Fibroblast of lung (primary cell): ENCODE measurements around the gene FNDC7. TPM values are rescaled to one million over a fixed set of nuclear protein-coding genes. Genes with fewer than 3 reads are reported as not detected.
"Not testable (repeated sequence)": the region's sequence is repeated elsewhere in the genome, so short reads cannot be mapped to it uniquely, and the experiment has no call there.

ENCODE experiments used
- DNase-seq, 2 donors: peaks; one replicate each; pipeline versions ENCODE4 v3.0.0 to v3.0.0-alpha.2; 2010; ENCODE audit warnings: low read depth in 2 of 2
- H2AFZ ChIP-seq: 2 replicates; pipeline ENCODE4 v1.5.1; 2012; ENCODE audit warnings: low read length, control low read depth, inconsistent platforms
- H3K27ac ChIP-seq: 2 replicates; pipeline ENCODE4 v1.5.1; 2011; ENCODE audit warnings: low read length, control low read depth; ENCODE audit not compliant: insufficient read depth
- H3K27me3 ChIP-seq: 2 replicates; pipeline ENCODE4 v1.5.1; 2011; ENCODE audit warnings: mild to moderate bottlenecking, low read length; ENCODE audit not compliant: control insufficient read depth, insufficient read depth
- H3K36me3 ChIP-seq: 2 replicates; pipeline ENCODE4 v1.5.1; 2011; ENCODE audit warnings: low read length; ENCODE audit not compliant: control insufficient read depth, insufficient read depth
- H3K4me1 ChIP-seq: 2 replicates; pipeline ENCODE4 v1.5.1; 2011; ENCODE audit warnings: low read length; ENCODE audit not compliant: control insufficient read depth, insufficient read depth; ENCODE audit errors: extremely low read depth
- H3K4me2 ChIP-seq: 2 replicates; pipeline ENCODE4 v1.5.1; 2011; ENCODE audit warnings: low read length, control low read depth; ENCODE audit not compliant: insufficient read depth; ENCODE audit errors: extremely low read depth
- H3K4me3 ChIP-seq, 4 experiments: fragments of 200-600 bp in 1 of 4; sonication (generic) in 1 of 4; replicated peaks in 1 of 4; 2 replicates each; pipeline ENCODE4 v1.5.1; 2011 to 2016; ENCODE audit warnings: low read length in 4 of 4, low read depth in 3 of 4, mild to moderate bottlenecking in 3 of 4, control low read depth in 2 of 4, inconsistent platforms in 1 of 4, mixed read lengths in 1 of 4; ENCODE audit not compliant: insufficient read depth in 1 of 4; ENCODE audit errors: control extremely low read depth in 1 of 4
- H3K79me2 ChIP-seq: 2 replicates; pipeline ENCODE4 v1.5.1; 2012; ENCODE audit warnings: mild to moderate bottlenecking, low read length, inconsistent platforms; ENCODE audit not compliant: control insufficient read depth, insufficient read depth
- H3K9ac ChIP-seq: 2 replicates; pipeline ENCODE4 v1.5.1; 2011; ENCODE audit warnings: mild to moderate bottlenecking, low read length, control low read depth; ENCODE audit not compliant: insufficient read depth
- H3K9me3 ChIP-seq: 2 replicates; pipeline ENCODE4 v1.5.1; 2012; ENCODE audit warnings: low read depth, low read length; ENCODE audit not compliant: control insufficient read depth, insufficient read depth
- H4K20me1 ChIP-seq: 2 replicates; pipeline ENCODE4 v1.5.1; 2011; ENCODE audit warnings: low read length; ENCODE audit not compliant: control insufficient read depth, insufficient read depth; ENCODE audit errors: extremely low read depth
- EZH2 ChIP-seq: IDR thresholded peaks from 2 replicates; pipeline ENCODE4 v1.5.1; 2012; ENCODE audit warnings: low read length, control low read depth, mild to moderate bottlenecking; ENCODE audit errors: missing control alignments
- polyA plus RNA-seq, 2 donors: library from polyadenylated mRNA; depleted of rRNA in 1 of 2; stranded (reverse) in 1 of 2; unstranded in 1 of 2; fragments of >200 nt; gene quantifications; 2 replicates each; pipeline ENCODE4 v1.2.1, GENCODE V29; 2011 to 2012; ENCODE audit warnings: missing spikeins in 1 of 2
- total RNA-seq: library from RNA; depleted of rRNA; stranded (reverse); fragments of >200 nt; gene quantifications from 2 replicates; pipeline ENCODE4 v1.2.1, GENCODE V29; 2014
- TF ChIP-seq, protein P1 (sequence below), 2 donors: IDR thresholded peaks in 1 of 2; conservative IDR thresholded peaks in 1 of 2; 1 replicate in 1 of 2; 2 replicates in 1 of 2; pipeline ENCODE4 v1.5.1; 2011 to 2012; ENCODE audit warnings: low read length in 2 of 2, control low read depth in 1 of 2, inconsistent platforms in 1 of 2, low read depth in 1 of 2, mild to moderate bottlenecking in 1 of 2

Gene FNDC7
- total and polyA plus RNA-seq, 2 donors (not counting 1 experiment from before 2014, with no cell fraction given), result 0.06 to 0.17 TPM

GRCh38 chr1:108678706-108679105 lies 34.0 kb upstream of the FNDC7 start:
- Histone ChIP-seq H3K4me2 (no peak overlapping the region), H3K9ac (no peak overlapping the region), H3K27me3 (no peaks in the 10 kb centered on the region), H2AFZ (no peak overlapping the region), H3K9me3 (no peaks in the 10 kb centered on the region), H3K4me3 (no peak overlapping the region), H4K20me1 (no peaks in the 10 kb centered on the region), H3K36me3 (no peaks in the 10 kb centered on the region), H3K4me1 (no peaks in the 10 kb centered on the region), H3K27ac (no peak overlapping the region), H3K79me2 (no peaks in the 10 kb centered on the region)
- TF ChIP-seq, protein P1, sequence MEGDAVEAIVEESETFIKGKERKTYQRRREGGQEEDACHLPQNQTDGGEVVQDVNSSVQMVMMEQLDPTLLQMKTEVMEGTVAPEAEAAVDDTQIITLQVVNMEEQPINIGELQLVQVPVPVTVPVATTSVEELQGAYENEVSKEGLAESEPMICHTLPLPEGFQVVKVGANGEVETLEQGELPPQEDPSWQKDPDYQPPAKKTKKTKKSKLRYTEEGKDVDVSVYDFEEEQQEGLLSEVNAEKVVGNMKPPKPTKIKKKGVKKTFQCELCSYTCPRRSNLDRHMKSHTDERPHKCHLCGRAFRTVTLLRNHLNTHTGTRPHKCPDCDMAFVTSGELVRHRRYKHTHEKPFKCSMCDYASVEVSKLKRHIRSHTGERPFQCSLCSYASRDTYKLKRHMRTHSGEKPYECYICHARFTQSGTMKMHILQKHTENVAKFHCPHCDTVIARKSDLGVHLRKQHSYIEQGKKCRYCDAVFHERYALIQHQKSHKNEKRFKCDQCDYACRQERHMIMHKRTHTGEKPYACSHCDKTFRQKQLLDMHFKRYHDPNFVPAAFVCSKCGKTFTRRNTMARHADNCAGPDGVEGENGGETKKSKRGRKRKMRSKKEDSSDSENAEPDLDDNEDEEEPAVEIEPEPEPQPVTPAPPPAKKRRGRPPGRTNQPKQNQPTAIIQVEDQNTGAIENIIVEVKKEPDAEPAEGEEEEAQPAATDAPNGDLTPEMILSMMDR (conservative IDR thresholded peaks at IDR 0.05 in 1 of 2, IDR thresholded peaks at IDR 0.05 in 1 of 2; ENCODE audit: low read depth in 1 of 2, low read length in 2 of 2), result no peak
- TF ChIP-seq EZH2, result no peak
- DNase-seq, result no peak

DNA sequence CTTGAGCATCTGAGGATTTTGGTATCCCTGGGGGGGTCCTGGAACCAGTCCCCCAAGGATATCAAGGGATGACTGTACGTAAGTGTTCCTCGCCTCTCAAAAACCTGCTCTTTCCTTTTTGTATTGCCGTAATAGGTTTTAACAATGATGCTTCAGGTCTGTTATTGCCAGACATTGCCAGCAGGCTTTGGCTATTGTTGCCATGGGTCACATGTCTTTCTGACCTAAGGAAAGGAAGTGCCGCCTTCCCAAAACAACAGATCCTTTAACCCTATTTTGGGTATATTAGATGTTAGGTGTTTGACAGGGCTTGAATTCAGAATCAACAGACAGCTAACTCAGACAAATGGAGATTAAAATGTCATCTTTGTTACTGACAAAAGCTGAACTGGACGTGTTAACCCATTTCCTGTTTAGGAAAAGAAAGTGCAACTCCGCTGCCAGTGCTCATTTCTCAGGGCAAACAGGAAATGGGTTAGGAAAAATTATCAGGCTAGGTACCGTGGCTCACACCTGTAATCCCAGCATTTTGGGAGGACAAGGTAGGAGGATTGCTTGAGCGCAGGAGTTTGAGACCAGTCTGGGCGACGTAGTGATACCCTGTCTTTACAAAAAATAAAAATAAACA lies 33.0 kb upstream of the FNDC7 start:
- Histone ChIP-seq H3K4me3 (no peak overlapping the region), H3K9ac (no peak overlapping the region), H3K27ac (no peak overlapping the region), H4K20me1 (no peaks in the 10 kb centered on the region), H3K27me3 (no peaks in the 10 kb centered on the region), H3K4me1 (no peaks in the 10 kb centered on the region), H3K36me3 (no peaks in the 10 kb centered on the region), H2AFZ (peak overlapping the region; percentile 6), H3K79me2 (no peaks in the 10 kb centered on the region), H3K9me3 (no peaks in the 10 kb centered on the region), H3K4me2 (peak overlapping the region; percentile 1)
- DNase-seq, result no peak
- TF ChIP-seq EZH2, result no peak
- TF ChIP-seq, protein P1 (conservative IDR thresholded peaks at IDR 0.05 in 1 of 2, IDR thresholded peaks at IDR 0.05 in 1 of 2; ENCODE audit: low read depth in 1 of 2, low read length in 2 of 2), result no peak

DNA sequence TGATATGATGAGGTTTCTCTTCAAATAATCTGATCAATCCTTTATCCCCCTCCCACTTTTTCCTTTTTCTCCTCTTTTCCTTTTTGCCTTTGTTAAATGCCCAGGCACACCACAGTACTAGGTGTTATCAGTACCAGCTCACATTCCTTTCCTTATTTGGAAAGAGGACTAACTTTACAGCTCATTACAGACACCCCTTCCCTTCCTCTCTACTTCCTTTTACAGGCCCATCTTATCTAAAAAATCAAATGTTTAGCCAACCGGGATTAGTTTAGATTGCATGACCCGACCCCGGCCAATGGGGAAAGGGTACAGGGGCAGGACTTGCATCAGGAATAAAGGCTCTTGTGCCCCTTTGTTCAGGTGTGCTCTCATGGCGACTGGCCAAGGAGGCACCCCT lies 31.0 kb upstream of the FNDC7 start:
- peak in 1 of 2 donors; percentile 28 for DNase-seq
- not testable (repeated sequence) for H2AFZ ChIP-seq, H3K27me3 ChIP-seq, H3K27ac ChIP-seq, H4K20me1 ChIP-seq, H3K9ac ChIP-seq, H3K9me3 ChIP-seq, H3K4me2 ChIP-seq, H3K36me3 ChIP-seq, H3K4me3 ChIP-seq, H3K79me2 ChIP-seq, H3K4me1 ChIP-seq
